ENCODE results near the gene SERPIND1. TPM values are rescaled to one million over a fixed set of nuclear protein-coding genes. Genes with fewer than 3 reads are reported as not detected.

Gene SERPIND1
- polyA plus RNA-seq, 12 donors: 0.06 to 2.2 (median 0.22) TPM; not detected in 4

GRCh38 chr22:20771918-20772625 is 1.8 kb upstream of the SERPIND1 start:
- DNase-seq: no peak

DNA sequence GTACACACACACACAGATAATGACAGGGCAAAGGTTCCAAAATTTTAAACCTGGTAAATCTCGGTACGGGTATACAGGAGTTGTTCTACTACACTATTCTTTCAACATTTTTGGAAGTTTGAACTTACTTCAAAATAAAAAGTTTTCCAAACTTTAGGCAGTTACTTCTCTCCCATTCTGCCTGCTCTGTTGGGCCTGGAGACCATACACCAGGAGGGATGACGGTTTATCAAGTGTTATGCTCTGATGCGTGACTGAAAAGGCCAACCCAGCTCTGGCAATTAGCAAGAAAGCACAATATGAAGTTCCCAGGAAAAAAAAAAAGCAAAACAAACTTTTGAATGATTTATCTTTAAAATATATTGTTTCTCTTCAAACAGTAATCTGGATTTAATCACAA is 969 bp downstream of the SERPIND1 start:
- no peak for DNase-seq

GRCh38 chr22:20775342-20775895 is 1.5 kb downstream of the SERPIND1 start:
- no peak for DNase-seq

DNA sequence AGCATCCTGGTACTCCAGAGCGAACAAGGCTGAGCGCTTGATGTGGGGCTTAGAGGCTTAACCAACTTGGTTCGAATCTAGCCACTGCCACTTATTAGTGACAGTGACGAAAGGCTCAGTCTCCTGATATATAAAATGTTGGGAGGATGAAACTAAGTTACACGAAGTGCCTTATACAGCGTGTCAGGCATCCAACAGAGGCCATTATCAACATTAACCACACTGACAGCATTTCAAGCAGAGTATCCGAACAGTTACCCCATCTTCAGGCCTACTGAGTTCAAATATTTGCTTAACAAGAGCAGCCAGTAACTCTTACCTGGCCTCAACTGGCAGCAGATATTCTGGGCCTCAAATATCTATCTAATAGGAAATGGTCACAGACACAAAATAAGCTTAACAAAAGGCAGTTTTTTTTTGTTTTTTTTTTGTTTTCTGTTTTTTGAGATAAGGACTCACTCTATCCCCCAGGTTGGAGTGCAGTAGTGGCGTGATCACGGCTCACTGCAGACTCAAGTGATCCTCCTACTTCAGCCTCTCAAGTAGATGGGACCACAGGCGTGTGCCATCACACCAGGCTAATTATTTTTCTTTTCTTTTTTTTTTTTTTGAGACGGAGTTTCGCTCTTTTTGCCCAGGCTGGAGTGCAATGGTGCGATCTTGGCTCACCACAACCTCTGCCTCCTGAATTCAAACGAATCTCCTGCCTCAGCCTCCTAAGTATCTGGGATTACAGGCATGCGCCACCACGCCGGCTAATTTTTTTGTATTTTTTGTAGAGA is 2.9 kb downstream of the SERPIND1 start:
- no peak for DNase-seq

GRCh38 chr22:20777420-20778177 is 3.7 kb downstream of the SERPIND1 start:
- no peak for DNase-seq

DNA sequence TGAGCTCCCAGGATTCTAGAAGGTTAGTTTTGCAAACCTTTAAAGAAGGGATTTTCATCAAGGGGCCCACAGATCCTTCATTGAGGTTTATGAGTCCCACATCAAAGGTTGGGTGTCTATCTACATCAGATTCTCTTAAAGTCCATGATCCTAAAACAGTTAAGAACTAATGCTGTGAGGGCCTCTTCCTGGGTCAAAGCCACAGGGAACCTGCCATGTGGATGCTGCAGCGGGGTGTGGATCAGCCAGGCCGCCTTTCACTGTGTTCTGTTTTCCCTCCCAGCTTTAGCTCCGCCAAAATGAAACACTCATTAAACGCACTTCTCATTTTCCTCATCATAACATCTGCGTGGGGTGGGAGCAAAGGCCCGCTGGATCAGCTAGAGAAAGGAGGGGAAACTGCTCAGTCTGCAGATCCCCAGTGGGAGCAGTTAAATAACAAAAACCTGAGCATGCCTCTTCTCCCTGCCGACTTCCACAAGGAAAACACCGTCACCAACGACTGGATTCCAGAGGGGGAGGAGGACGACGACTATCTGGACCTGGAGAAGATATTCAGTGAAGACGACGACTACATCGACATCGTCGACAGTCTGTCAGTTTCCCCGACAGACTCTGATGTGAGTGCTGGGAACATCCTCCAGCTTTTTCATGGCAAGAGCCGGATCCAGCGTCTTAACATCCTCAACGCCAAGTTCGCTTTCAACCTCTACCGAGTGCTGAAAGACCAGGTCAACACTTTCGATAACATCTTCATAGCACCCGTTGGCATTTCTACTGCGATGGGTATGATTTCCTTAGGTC is 5.3 kb downstream of the SERPIND1 start:
- DNase-seq: no peak

- DNase-seq: no peak
Observed at GRCh38 chr22:20779818-20780158, 5.9 kb downstream of the SERPIND1 start.

- DNase-seq: no peak
Observed at GRCh38 chr22:20781272-20781990, 7.5 kb downstream of the SERPIND1 start.

DNA sequence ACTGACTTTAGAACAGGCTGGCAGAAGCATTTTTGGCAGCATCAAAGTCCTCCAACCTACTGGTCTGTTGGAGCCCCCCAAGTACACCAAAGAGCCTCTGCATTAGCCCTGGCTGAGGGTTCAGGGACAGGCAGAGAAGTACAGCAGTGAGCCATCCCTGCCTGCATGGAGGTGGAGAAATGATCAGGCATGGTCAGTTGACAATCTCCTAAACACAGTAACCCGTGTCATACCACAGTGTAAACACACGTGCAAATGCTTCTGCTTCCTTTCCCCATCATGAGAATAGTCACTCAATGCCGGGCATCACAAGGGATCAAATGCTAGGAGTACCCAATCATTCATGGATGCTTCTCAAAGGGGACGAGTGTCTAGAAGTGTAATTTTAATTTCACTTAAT is 8.2 kb downstream of the SERPIND1 start:
- DNase-seq: no peak

DNA sequence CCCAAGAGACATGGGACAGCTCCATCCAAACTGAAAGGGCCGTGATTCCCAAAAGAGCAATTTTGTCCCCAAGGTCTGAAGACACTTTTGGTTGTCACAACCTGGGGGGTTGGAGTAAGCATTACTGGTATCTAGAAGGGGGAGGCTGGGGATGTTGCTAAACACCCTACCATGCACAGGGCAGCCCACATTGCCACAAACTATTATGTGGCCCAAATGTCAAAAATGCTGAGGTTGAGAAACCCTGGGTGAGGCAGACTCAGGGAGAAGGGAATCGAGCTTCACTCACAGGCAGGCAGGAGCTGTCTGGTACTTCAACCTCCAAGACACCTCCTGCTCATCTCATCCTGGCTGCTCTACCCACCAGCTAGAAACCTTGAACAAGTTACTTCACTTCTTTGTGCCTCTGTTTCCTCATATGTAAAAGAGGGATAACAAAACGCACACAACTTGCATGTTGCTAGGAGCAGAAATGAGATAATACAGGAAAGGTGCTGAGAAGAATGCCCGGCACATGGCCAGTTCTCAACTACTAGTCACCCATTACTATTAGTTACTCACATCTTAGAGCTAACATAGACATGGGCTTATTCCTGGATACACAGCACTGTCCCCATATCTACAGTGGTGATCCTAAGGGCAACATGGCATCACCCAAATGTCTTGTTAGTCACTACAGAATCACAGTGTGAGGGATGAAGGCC is 8.8 kb downstream of the SERPIND1 start:
- no peak for DNase-seq

GRCh38 chr22:20783300-20783673 is 9.4 kb downstream of the SERPIND1 start:
- no peak for DNase-seq

- DNase-seq: peak; percentile 23
Observed at GRCh38 chr22:20783844-20784723, 10.2 kb downstream of the SERPIND1 start.

DNA sequence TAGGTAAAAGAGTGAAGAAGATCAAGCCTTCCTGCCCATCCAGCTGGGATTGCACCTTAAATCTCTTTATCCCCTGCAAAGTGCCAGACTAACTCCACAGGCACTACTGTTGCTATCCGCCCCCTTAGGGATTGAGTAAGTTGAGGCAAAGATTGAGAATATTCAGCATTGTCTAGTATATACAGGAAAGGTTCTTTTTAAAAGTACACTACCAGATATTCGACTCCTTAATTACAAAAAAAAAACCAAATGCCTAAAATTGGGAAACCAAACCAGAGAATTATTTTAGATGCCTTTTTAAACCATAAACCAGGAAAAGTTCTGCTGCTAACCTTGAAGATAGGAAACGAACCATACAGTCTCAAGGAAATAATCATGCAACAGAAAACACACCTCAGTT is 11.5 kb downstream of the SERPIND1 start:
- no peak for DNase-seq

GRCh38 chr22:20786048-20786447 is 12.1 kb downstream of the SERPIND1 start:
- no peak for DNase-seq

DNA sequence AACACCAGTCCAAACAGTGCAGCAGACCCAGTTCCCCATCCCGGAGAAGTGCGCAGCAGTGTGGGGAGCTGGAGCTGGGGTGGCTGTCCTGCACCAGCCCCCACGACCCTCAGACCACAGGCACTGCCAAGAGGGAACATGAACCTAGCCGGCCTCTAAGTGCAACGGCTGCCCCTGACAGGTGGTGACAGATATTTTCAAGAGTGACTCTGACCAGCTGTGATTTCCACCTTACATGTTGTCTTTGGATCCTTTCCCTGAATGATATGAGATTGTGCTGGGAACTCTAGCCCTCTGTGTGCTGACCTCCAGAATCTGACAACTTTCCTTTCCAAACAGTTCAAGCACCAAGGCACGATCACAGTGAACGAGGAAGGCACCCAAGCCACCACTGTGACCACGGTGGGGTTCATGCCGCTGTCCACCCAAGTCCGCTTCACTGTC is 12.6 kb downstream of the SERPIND1 start:
- no peak for DNase-seq

- no peak for DNase-seq
Observed at GRCh38 chr22:20787223-20787622, 13.3 kb downstream of the SERPIND1 start.

GRCh38 chr22:20787746-20788626 is 14.1 kb downstream of the SERPIND1 start:
- no peak for DNase-seq

All from muscle of arm (tissue), 12 donors.